Activated CD8-positive, alpha-beta memory T cell treated with anti-CD3 and anti-CD28 coated beads for 36 hours (primary cell): Measurements from ENCODE around the gene GANAB. TPM values are rescaled to one million over a fixed set of nuclear protein-coding genes. Genes with fewer than 3 reads are reported as not detected.

Experiments
- CTCF ChIA-PET: fragments of 350-600 bp; sonication (Branson Sonifier 250); formaldehyde crosslinking; loops from one replicate; lab custom pipeline; 2021; ENCODE audit warnings: antibody characterized with exemption; lab: Charles Lee
- POLR2A ChIA-PET: fragments of 350-600 bp; sonication (Branson Sonifier 250); formaldehyde crosslinking; loops from one replicate; lab custom pipeline; 2021; ENCODE audit warnings: antibody characterized with exemption; lab: Charles Lee
- total RNA-seq, 2 experiments: library from RNA; stranded (reverse); gene quantifications; one replicate each; pipeline ENCODE4 v1.2.3, GENCODE V29; 2021

GANAB gene
- total RNA-seq, 2 experiments from 2014 or later, result 214 to 215 TPM

GRCh38 chr11:62577046-62577714, 69.2 kb downstream of the GANAB start:
- POLR2A ChIA-PET, result interaction anchor here (0.5 to 0.7 kb wide), 2 partner anchors 13 to 1267 kb away, joined by 4 to 6 read pairs; no protein-coding TSS in a partner anchor

GRCh38 chr11:62575837-62576236, 70.6 kb downstream of the GANAB start:
- POLR2A ChIA-PET, result no interaction called here

More at GRCh38 chr11:62577046-62577714, 69.2 kb downstream of the GANAB start:
- CTCF ChIA-PET, result interaction anchor here (1.3 to 1.7 kb wide), 3 partner anchors 12 to 88 kb away, joined by 3 to 4 read pairs (median 4); partner anchors contain the start of genes C11orf98, CSKMT and TUT1

DNA sequence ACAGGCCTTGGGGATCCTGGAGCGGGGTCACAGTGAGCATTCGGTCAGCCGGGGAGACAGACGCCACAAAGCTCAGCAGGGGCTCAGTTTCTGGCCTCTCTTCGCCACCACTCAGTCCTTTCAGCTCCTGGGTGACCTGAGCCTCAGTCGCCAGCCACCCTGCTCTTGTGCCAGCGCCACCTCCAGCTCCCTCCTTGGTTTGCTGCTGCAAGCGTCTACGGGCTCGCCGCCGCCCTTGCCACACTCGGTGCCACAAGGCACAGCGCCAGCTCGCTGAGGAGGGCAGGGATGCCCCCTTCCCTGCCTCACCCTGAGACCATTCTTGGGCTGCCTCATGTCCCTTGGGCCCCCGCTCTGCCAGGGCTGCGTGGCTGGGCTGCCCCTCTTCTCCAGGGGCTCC, 71.3 kb downstream of the GANAB start:
- ChIA-PET POLR2A (interaction anchor here (0.7 to 3.0 kb wide), 3 partner anchors 17 to 90 kb away, joined by 4 to 33 read pairs (median 4); partner anchors contain the start of genes C11orf98, CSKMT, EML3 and ROM1), CTCF (interaction anchor here (1.0 to 1.9 kb wide), 3 partner anchors 16 to 38 kb away, joined by 4 to 10 read pairs (median 4); partner anchors contain the start of genes ROM1 and TUT1)

More at GRCh38 chr11:62575837-62576236, 70.6 kb downstream of the GANAB start:
- CTCF ChIA-PET, result interaction anchor here (1.9 kb wide), 1 partner anchor 15 kb away, joined by 10 read pairs; the partner anchor contains the start of gene TUT1

Other genes with a start within 250 kb of the GANAB start
- gene SCGB1A1, start 227.6 kb downstream of the GANAB start, total RNA-seq, result not detected
- gene AHNAK, start 99.8 kb downstream of the GANAB start, total RNA-seq, result 10 to 100 TPM; 70.7 to 75.1 TPM
- 1,000 to 10,000 TPM; 1,860 to 1,862 TPM for gene EEF1G, start 72.7 kb downstream of the GANAB start, total RNA-seq
- 10 to 100 TPM; 30.9 to 33.0 TPM for gene TUT1, start 55.1 kb downstream of the GANAB start, total RNA-seq
- gene MTA2, start 44.7 kb downstream of the GANAB start, total RNA-seq, result 100 to 1,000 TPM; 214 to 216 TPM
- gene EML3, start 33.8 kb downstream of the GANAB start, total RNA-seq, result 100 to 1,000 TPM; 126 to 131 TPM
- 1 to 10 TPM; 3.0 to 3.2 TPM for gene ROM1, start 33.4 kb downstream of the GANAB start, total RNA-seq
- 10 to 100 TPM; 72.5 to 77.8 TPM for gene B3GAT3, start 24.6 kb downstream of the GANAB start, total RNA-seq
- gene INTS5, start 6.7 kb upstream of the GANAB start, total RNA-seq, result 10 to 100 TPM; 43.9 to 44.5 TPM
- 100 to 1,000 TPM; 160 to 172 TPM for gene C11orf98, start 18.6 kb upstream of the GANAB start, total RNA-seq
- gene CSKMT, start 18.7 kb upstream of the GANAB start, total RNA-seq, result 10 to 100 TPM; 46.9 to 51.0 TPM
- 1 to 10 TPM; 5.3 to 6.0 TPM for gene UQCC3, start 25.1 kb upstream of the GANAB start, total RNA-seq
- gene LBHD1, start 25.7 kb upstream of the GANAB start, total RNA-seq, result 10 to 100 TPM; 21.3 to 24.6 TPM
- 100 to 1,000 TPM; 129 TPM for gene UBXN1, start 32.5 kb upstream of the GANAB start, total RNA-seq
- under 1 TPM; 0.10 to 0.13 TPM for gene LRRN4CL, start 42.9 kb upstream of the GANAB start, total RNA-seq
- gene BSCL2, start 60.8 kb upstream of the GANAB start, total RNA-seq, result 10 to 100 TPM; 32.9 to 39.1 TPM
- gene GNG3, start 61.1 kb upstream of the GANAB start, total RNA-seq, result not detected
- gene HNRNPUL2, start 80.8 kb upstream of the GANAB start, total RNA-seq, result 10 to 100 TPM; 56.2 to 61.9 TPM
- gene TTC9C, start 81.9 kb upstream of the GANAB start, total RNA-seq, result 10 to 100 TPM; 31.6 to 33.2 TPM
- 1 to 10 TPM; 9.3 to 9.8 TPM for gene ZBTB3, start 107.5 kb upstream of the GANAB start, total RNA-seq
- gene POLR2G, start 115.0 kb upstream of the GANAB start, total RNA-seq, result 100 to 1,000 TPM; 137 to 146 TPM
- gene TAF6L, start 124.8 kb upstream of the GANAB start, total RNA-seq, result 10 to 100 TPM; 17.5 to 18.6 TPM
- 10 to 100 TPM; 36.1 to 42.7 TPM for gene TMEM179B, start 140.8 kb upstream of the GANAB start, total RNA-seq
- 10 to 100 TPM; 12.4 to 13.1 TPM for gene TMEM223, start 145.4 kb upstream of the GANAB start, total RNA-seq
- gene NXF1, start 158.8 kb upstream of the GANAB start, total RNA-seq, result 10 to 100 TPM; 93.1 to 95.4 TPM
- 10 to 100 TPM; 24.9 to 27.0 TPM for gene STX5, start 185.4 kb upstream of the GANAB start, total RNA-seq
- 1 to 10 TPM in 1 of 2 experiments, not detected in 1; 1.4 TPM for gene TEX54, start 186.2 kb upstream of the GANAB start, total RNA-seq
- gene WDR74, start 193.0 kb upstream of the GANAB start, total RNA-seq, result 100 to 1,000 TPM; 122 to 124 TPM
- gene SLC3A2, start 234.3 kb upstream of the GANAB start, total RNA-seq, result 100 to 1,000 TPM; 443 to 455 TPM